Naive B cell (primary cell): ENCODE measurements around the gene MTFR1L. TPM values are rescaled to one million over a fixed set of nuclear protein-coding genes. Genes with fewer than 3 reads are reported as not detected.

ENCODE experiments used
- ATAC-seq, 2 donors: fragments of 150-1000 bp; cut with Tn5 transposase; 2 replicates each; pipeline ENCODE4 v1.10.0; 2021; ENCODE audit warnings: low read depth in 2 of 2, mild to moderate bottlenecking in 2 of 2, moderate library complexity in 2 of 2
- DNase-seq: peaks from one replicate; pipeline ENCODE4 v3.0.0; 2022
- H3K27ac Mint-ChIP-seq, 6 donors: one replicate each; pipeline ENCODE4 v1.8.0; 2020 to 2022; ENCODE audit warnings: mild to moderate bottlenecking in 6 of 6, mixed read lengths in 6 of 6, moderate library complexity in 5 of 6, inconsistent platforms in 2 of 6
- H3K27me3 Mint-ChIP-seq, 3 donors: one replicate each; pipeline ENCODE4 v1.8.0; 2021 to 2022; ENCODE audit warnings: mixed read lengths in 3 of 3, mild to moderate bottlenecking in 1 of 3
- H3K36me3 Mint-ChIP-seq, 2 donors: one replicate each; pipeline ENCODE4 v1.8.0; 2020 to 2022; ENCODE audit warnings: mixed read lengths in 2 of 2, inconsistent platforms in 1 of 2, mild to moderate bottlenecking in 1 of 2
- H3K4me1 Mint-ChIP-seq, 3 donors: one replicate each; pipeline ENCODE4 v1.8.0; 2020 to 2022; ENCODE audit warnings: mixed read lengths in 3 of 3, inconsistent platforms in 1 of 3, mild to moderate bottlenecking in 1 of 3, moderate library complexity in 1 of 3
- H3K4me3 Mint-ChIP-seq, 8 donors: one replicate each; pipeline ENCODE4 v1.8.0; 2020 to 2022; ENCODE audit warnings: mild to moderate bottlenecking in 8 of 8, mixed read lengths in 8 of 8, moderate library complexity in 8 of 8, inconsistent platforms in 2 of 8
- H3K9me3 Mint-ChIP-seq, 7 donors: one replicate each; pipeline ENCODE4 v1.8.0; 2020 to 2022; ENCODE audit warnings: mixed read lengths in 7 of 7, mild to moderate bottlenecking in 5 of 7, inconsistent platforms in 2 of 7, moderate library complexity in 1 of 7
- polyA plus RNA-seq, 6 donors: library from polyadenylated mRNA; unstranded; fragments of 300-500 nt; fragmentation: Illumina TruSeq; gene quantifications; one replicate each; pipeline ENCODE4 v1.2.3, GENCODE V29; 2021; ENCODE audit warnings: low read depth in 6 of 6

Gene MTFR1L
- polyA plus RNA-seq, result 10 to 100 TPM; 31.9 to 70.8 (median 38.7) TPM

- DNase-seq (peak; percentile 90), ATAC-seq (peak; percentile 83 to 87)
- Mint-ChIP-seq H3K27ac (peak within 1 kb of the TSS; percentile 81 to 97 (median 96)), H3K36me3 (no peaks in the 10 kb centered on the region), H3K27me3 (no peaks in the 10 kb centered on the region), H3K9me3 (no peaks in the 10 kb centered on the region), H3K4me3 (peak within 1 kb of the TSS; percentile 85 to 99 (median 97)), H3K4me1 (peaks cover 34 to 43% (median 35%) of the 10 kb centered on the region in 3 donors)
Measured at GRCh38 chr1:25819491-25820246, at the start of gene MTFR1L. Gene MTFR1L (plus strand): TSS chr1:25819954. CDS start chr1:25823105, 3,151 bp downstream.

GRCh38 chr1:25770541-25771220, 49.1 kb upstream of the MTFR1L start:
- peaks cover 9 to 51% (median 42%) of the 10 kb centered on the region in 3 donors for H3K27me3 Mint-ChIP-seq
- peaks cover 39 to 59% (median 48%) of the 10 kb centered on the region in 3 donors for H3K4me1 Mint-ChIP-seq
- H3K9me3 Mint-ChIP-seq, result no peaks in the 10 kb centered on the region
- peak overlapping the region in 1 of 6 donors; percentile 72 for H3K27ac Mint-ChIP-seq
- ATAC-seq (no peak), DNase-seq (no peak)
- peak overlapping the region in 5 of 8 donors; percentile 63 to 90 (median 79) for H3K4me3 Mint-ChIP-seq
- H3K36me3 Mint-ChIP-seq, result no peaks in the 10 kb centered on the region

- no peaks in the 10 kb centered on the region for H3K36me3 Mint-ChIP-seq
- peak overlapping the region in 4 of 6 donors; percentile 2 to 49 (median 21) for H3K27ac Mint-ChIP-seq
- no peaks in the 10 kb centered on the region for H3K9me3 Mint-ChIP-seq
- H3K27me3 Mint-ChIP-seq, result peaks cover 9 to 51% (median 42%) of the 10 kb centered on the region in 3 donors
- peaks cover 39 to 57% (median 49%) of the 10 kb centered on the region in 3 donors for H3K4me1 Mint-ChIP-seq
- peak; percentile 58 to 63 for ATAC-seq
- peak; percentile 17 for DNase-seq
- H3K4me3 Mint-ChIP-seq, result peak overlapping the region in 7 of 8 donors; percentile 63 to 90 (median 79)
Measured at GRCh38 chr1:25771221-25772114, 48.3 kb upstream of the MTFR1L start.

GRCh38 chr1:25772164-25772563, 47.6 kb upstream of the MTFR1L start:
- H3K4me1 Mint-ChIP-seq, result peaks cover 39 to 57% (median 49%) of the 10 kb centered on the region in 3 donors
- H3K4me3 Mint-ChIP-seq, result peak overlapping the region in 6 of 8 donors; percentile 63 to 90 (median 82)

GRCh38 chr1:25772692-25773245, 47.0 kb upstream of the MTFR1L start:
- Mint-ChIP-seq H3K27ac (peak overlapping the region in 1 of 6 donors; percentile 78), H3K4me1 (peaks cover 39 to 57% (median 49%) of the 10 kb centered on the region in 3 donors), H3K4me3 (peak overlapping the region in 2 of 8 donors; percentile 37 to 48), H3K36me3 (no peaks in the 10 kb centered on the region), H3K27me3 (peaks cover 9 to 50% (median 42%) of the 10 kb centered on the region in 3 donors), H3K9me3 (no peaks in the 10 kb centered on the region)
- ATAC-seq (no peak), DNase-seq (no peak)

More at GRCh38 chr1:25772164-25772563, 47.6 kb upstream of the MTFR1L start:
- Mint-ChIP-seq H3K27me3 (peaks cover 9 to 51% (median 42%) of the 10 kb centered on the region in 3 donors), H3K36me3 (no peaks in the 10 kb centered on the region), H3K9me3 (no peaks in the 10 kb centered on the region), H3K27ac (peak overlapping the region in 2 of 6 donors; percentile 5 to 76)
- no peak for ATAC-seq
- no peak for DNase-seq

- ATAC-seq (no peak), DNase-seq (no peak)
- H3K4me1 Mint-ChIP-seq, result peaks cover 39 to 64% (median 51%) of the 10 kb centered on the region in 3 donors
- peaks cover 9 to 41% (median 39%) of the 10 kb centered on the region in 3 donors for H3K27me3 Mint-ChIP-seq
- H3K36me3 Mint-ChIP-seq, result no peaks in the 10 kb centered on the region
- H3K4me3 Mint-ChIP-seq, result peak overlapping the region in 1 of 8 donors; percentile 2
- no peak overlapping the region for H3K27ac Mint-ChIP-seq
- no peaks in the 10 kb centered on the region for H3K9me3 Mint-ChIP-seq
Measured at GRCh38 chr1:25773441-25774125, 46.2 kb upstream of the MTFR1L start.

- ATAC-seq (no peak), DNase-seq (no peak)
- peaks cover 39 to 59% (median 51%) of the 10 kb centered on the region in 3 donors for H3K4me1 Mint-ChIP-seq
- peak overlapping the region in 3 of 8 donors; percentile 3 to 69 (median 13) for H3K4me3 Mint-ChIP-seq
- H3K9me3 Mint-ChIP-seq, result no peaks in the 10 kb centered on the region
- H3K36me3 Mint-ChIP-seq, result no peaks in the 10 kb centered on the region
- peak overlapping the region in 3 of 6 donors; percentile 34 to 66 (median 45) for H3K27ac Mint-ChIP-seq
- peaks cover 9 to 34% (median 32%) of the 10 kb centered on the region in 3 donors for H3K27me3 Mint-ChIP-seq
Measured at GRCh38 chr1:25774206-25774803, 45.4 kb upstream of the MTFR1L start.

- no peaks in the 10 kb centered on the region for H3K9me3 Mint-ChIP-seq
- peaks cover 37 to 54% (median 51%) of the 10 kb centered on the region in 3 donors for H3K4me1 Mint-ChIP-seq
- H3K27me3 Mint-ChIP-seq, result peaks cover 9 to 27% (median 24%) of the 10 kb centered on the region in 3 donors
- H3K4me3 Mint-ChIP-seq, result peak overlapping the region in 5 of 8 donors; percentile 14 to 69 (median 35)
- ATAC-seq, result peak; percentile 57 to 64
- peak overlapping the region; percentile 2 to 78 (median 28) for H3K27ac Mint-ChIP-seq
- H3K36me3 Mint-ChIP-seq, result no peaks in the 10 kb centered on the region
- DNase-seq, result peak; percentile 39
Measured at GRCh38 chr1:25774921-25775771, 44.6 kb upstream of the MTFR1L start.

- Mint-ChIP-seq H3K4me3 (no peak overlapping the region), H3K36me3 (no peaks in the 10 kb centered on the region), H3K27ac (no peak overlapping the region), H3K4me1 (peaks cover 12 to 21% (median 17%) of the 10 kb centered on the region in 3 donors), H3K9me3 (no peaks in the 10 kb centered on the region), H3K27me3 (peaks cover 0 to 11% (median 0%) of the 10 kb centered on the region in 3 donors)
- no peak for ATAC-seq
- DNase-seq, result no peak
Measured at GRCh38 chr1:25779388-25779787, 40.4 kb upstream of the MTFR1L start.

GRCh38 chr1:25779894-25780293, 39.9 kb upstream of the MTFR1L start:
- Mint-ChIP-seq H3K4me1 (peaks cover 7 to 16% (median 11%) of the 10 kb centered on the region in 3 donors), H3K9me3 (no peaks in the 10 kb centered on the region), H3K27me3 (peaks cover 0 to 11% (median 0%) of the 10 kb centered on the region in 3 donors), H3K36me3 (no peaks in the 10 kb centered on the region), H3K27ac (peak overlapping the region in 1 of 6 donors; percentile 71), H3K4me3 (no peak overlapping the region)
- no peak for ATAC-seq
- no peak for DNase-seq
